GM21825 (cell line): ENCODE data around the gene PPP1R9A.

ENCODE experiments used
- ATAC-seq: cut with Tn5 transposase; IDR thresholded peaks from one replicate; pipeline ENCODE4 v1.9.1; 2021; ENCODE audit warnings: mild to moderate bottlenecking, moderate library complexity; ENCODE audit not compliant: unreplicated experiment

Gene PPP1R9A

DNA sequence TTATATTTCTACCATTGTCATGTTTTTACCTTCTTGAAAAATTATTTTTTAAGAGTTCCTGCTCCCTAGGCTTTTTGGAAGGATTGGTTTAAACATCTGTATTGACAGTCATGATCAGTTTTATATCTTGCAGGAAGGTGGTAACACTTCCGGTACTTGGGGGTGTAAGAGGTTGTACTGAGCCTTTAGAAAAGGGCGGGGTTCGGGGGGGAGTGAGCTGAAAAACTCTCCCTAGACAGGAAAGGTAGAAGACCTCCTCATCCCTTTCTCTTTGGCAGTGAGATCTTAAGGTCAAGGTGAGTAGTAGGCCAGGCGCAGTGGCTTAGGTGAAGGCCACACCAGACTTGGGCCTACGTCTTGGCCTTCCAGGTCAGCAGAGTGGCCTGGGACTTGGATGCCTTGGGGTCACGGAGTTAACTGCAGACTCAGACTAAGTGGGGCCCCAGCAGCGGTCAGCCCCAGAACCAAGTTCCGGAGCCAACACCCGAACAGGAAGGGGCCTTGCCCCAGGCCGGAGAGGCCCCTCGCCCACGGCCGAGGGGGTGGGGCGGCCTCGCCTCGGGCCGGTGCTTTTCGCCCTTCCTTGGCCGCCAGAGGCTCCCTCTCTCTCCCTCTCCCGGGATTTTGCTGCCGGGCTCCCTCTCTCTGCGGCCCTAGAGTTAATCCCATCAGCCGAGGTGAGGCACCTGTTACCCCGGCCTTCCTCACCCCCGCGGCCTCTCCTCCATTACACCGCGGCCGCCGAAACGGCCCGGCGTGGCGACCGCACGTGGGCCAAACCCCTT lies at the start of gene PPP1R9A:
PPP1R9A (plus strand) TSS at position 569 of the 785 bp plus-strand sequence. CDS start 2,520 bp downstream, outside the sequence.
- no peak for ATAC-seq

GRCh38 chr7:94871132-94871531 lies 36.3 kb upstream of the PPP1R9A start:
- ATAC-seq = no peak

DNA sequence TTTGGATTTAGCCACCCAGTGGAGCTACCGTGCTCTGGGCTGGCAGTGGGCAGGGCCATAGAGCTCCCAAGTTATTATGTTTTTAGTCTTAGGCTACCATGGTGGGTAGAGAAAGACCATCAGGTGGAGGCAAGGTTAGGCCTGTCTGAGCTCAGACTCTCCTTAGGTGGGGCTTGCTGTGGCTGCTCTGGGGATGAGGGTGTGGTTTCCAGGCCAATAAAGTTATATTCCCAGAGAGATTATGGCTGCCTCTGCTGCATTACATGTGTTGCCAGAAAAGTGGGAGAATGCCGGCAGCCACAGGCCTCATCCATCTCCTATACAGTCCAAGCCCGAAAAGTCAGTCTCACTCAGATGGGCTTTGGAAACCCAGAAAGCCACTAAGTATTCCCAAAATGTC lies 34.2 kb upstream of the PPP1R9A start:
- ATAC-seq = no peak

DNA sequence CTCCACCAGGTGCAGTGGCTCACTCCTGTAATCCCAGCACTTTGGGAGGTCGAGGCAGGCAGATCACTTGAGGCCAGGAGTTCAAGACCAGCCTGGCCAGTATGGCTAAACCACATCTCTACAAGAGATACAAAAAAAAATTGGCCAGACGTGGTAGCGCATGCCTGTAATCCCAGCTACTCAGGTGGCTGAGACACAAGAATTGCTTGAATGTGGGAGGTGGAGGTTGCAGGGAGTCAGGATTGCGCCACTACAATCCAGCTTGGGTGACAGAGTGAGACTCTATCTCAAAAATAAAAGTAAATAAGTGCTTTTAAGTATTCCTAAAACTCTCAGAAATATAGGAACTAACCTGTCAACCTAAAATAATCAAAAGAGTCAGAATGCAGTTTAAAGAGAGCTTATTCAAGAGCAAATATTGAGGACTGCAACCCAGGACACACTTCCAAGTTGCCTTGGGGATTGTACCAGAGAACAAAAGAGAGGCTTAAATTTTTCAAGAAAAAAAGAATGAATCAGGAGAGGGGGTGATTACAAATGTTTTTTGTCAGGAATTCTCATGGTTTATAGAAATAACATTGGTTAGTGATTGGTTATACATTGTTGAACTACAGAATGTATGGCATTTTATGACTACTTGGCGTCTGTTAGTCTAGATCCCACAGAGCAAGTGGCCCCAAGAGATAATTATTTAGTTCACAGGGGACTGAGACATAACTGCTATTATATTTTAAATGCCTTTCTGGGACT lies 33.2 kb upstream of the PPP1R9A start:
- no peak for ATAC-seq

DNA sequence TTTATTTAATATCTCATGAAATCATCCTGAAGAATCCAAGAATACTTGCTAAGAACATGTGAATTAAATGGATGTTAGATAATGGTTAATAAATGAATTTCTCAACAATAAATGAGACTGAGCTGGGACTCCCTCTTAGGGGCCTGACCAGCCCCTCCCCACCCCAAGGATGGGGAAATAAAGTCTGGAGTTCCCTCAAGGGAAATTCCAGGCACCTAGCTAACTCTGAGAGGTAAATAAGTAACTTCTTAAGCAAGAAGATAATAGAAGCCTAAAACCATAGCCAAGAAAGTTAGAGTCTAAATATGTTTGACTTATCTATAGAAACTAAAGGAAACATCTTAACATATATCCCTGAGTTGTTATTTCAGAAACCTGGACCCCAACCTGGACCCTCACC lies 32.2 kb upstream of the PPP1R9A start:
- no peak for ATAC-seq

- no peak for ATAC-seq
Observed at GRCh38 chr7:94877731-94878670, 29.4 kb upstream of the PPP1R9A start.

GRCh38 chr7:94882891-94883290 lies 24.5 kb upstream of the PPP1R9A start:
- ATAC-seq = no peak

DNA sequence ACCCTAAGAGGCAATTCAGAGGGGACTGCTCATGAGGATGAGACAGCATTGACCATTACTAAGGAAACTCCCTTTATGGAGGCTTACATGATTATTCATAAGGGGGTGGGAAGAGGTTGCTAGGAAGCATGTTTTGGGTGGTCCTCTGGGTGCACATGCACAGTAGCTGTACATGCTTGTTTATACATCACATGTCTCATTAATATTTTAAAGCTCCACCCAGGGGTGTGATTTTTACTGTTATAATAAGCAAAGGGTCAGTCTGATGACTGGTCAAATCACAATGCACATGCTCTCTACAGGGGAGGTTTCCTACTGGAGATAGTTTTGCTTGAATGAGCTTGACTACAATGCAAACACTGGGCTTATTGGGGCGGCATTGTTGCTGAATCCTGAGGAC lies 23.8 kb upstream of the PPP1R9A start:
- no peak for ATAC-seq

GRCh38 chr7:94888551-94888950 lies 18.8 kb upstream of the PPP1R9A start:
- no peak for ATAC-seq

GRCh38 chr7:94888995-94889523 lies 18.3 kb upstream of the PPP1R9A start:
- ATAC-seq = no peak

GRCh38 chr7:94890216-94890615 lies 17.2 kb upstream of the PPP1R9A start:
- ATAC-seq = no peak

DNA sequence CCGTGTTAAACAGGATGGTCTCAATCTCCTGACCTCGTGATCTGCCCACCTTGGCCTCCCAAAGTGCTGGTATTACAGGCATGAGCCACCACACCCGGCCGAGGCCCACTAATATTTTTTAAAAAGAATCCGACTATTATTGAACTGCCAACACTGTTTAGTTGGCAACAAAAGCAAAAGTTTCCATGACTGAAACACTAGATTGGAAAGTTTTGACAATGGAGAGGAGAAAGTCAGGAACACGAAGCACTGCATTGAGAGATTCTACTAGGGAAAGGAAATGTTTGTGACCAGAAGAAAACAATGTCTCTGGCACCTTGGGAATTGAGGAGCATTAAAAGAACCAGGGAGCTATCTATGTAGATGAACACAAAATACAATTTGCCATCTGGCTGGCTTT lies 13.7 kb upstream of the PPP1R9A start:
- no peak for ATAC-seq

- ATAC-seq = no peak
Observed at GRCh38 chr7:94897541-94897940, 9.9 kb upstream of the PPP1R9A start.

DNA sequence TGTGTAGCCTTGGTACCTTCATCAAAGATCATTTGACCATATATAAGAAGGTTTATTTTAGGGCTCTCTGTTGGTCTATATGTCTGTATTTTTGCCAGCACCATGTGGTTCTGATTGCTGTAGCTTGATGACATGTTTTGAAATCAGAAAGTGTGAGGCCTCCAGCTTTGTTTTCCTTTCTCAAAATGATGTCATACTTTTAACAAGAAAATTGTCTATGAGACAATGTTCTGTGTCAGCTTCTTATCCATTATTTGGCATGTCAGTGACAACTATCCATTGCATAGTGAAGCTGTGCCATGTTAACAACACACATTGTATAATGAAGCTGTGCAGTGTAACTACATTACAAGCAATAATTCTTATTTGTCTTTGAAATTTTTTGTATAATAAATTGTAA lies 9.1 kb upstream of the PPP1R9A start:
- no peak for ATAC-seq

GRCh38 chr7:94901981-94902380 lies 5.4 kb upstream of the PPP1R9A start:
- no peak for ATAC-seq

DNA sequence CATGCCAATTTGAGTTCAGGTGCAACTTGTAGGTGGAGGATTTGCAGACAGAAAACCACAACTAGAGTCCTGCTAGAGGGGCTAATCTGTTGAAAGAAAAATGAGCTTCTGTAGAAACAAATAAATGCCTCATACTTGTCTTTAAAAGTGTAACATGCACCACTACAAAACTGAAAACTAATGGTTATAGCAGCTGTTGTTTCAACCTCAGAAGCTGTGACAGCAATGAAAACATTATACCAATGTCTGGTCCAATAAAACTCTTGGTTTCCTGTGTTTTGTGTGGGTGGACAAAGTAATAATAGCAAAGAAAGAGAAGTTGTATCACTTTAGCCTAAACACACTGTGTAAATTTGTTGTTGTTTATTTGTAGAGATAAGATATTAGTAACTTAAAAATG lies 3.4 kb upstream of the PPP1R9A start:
- no peak for ATAC-seq

DNA sequence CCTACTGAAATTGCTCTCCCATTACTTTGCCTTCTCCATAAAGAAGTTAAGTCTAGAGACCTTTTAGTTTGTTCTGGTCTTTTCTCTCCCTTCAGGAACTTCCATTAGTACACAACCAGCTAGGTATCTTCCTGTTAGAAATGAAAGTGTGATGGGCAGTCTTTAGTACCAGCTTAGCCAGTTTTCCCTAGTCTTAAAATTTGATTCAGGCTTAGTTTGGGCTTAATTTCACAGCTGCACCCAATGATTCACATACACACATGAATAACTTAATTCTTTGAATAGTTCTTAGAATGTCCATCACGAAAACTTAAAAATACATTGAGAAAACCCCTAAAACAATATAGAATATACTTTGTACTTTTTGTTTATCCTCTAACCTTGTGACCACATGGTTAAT lies 2.4 kb upstream of the PPP1R9A start:
- no peak for ATAC-seq

DNA sequence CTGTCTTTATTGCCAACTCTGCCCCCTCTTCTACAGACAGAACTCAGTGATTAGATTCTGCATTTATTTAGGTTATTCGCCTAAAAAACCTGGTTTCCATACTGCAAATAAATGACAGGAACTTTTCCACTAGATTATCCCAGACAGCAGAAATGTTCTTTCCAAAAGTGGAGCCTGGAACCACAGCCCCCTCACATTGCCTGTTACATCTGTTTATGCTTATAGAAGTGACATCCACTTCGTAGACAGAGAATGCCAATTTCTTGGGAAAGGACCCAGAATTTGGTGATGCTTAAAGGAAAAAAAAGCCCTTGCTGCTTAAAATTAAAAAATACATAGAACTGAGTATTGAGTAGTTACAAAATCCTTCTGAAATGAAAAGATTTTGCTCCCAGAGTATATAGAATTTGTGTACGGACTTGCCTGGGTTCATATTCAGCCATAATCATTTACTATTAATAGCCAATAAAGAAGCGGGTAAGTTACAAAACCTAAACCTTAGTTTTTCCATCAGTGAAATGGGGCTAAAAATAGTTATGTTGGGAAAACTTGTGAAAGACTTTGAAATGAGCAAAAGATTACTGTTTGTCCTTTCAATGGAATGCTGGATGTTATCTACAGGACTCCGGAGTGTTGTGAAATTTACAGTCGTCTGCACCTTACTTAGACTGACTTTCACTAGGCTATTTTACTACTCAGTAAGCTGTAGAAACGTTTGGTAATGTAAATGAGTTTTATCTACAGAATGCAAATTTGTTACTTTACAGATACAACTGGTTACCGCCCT lies 1.1 kb upstream of the PPP1R9A start:
- no peak for ATAC-seq

GRCh38 chr7:94907811-94908322 lies 473 bp downstream of the PPP1R9A start:
- no peak for ATAC-seq
